GM21528 (cell line): ENCODE measurements around the gene CTNND2.

ENCODE experiments used
- ATAC-seq: cut with Tn5 transposase; IDR thresholded peaks from one replicate; pipeline ENCODE4 v1.9.1; 2021; ENCODE audit warnings: mild to moderate bottlenecking, moderate library complexity; ENCODE audit not compliant: unreplicated experiment, low FRiP score

Gene CTNND2

DNA sequence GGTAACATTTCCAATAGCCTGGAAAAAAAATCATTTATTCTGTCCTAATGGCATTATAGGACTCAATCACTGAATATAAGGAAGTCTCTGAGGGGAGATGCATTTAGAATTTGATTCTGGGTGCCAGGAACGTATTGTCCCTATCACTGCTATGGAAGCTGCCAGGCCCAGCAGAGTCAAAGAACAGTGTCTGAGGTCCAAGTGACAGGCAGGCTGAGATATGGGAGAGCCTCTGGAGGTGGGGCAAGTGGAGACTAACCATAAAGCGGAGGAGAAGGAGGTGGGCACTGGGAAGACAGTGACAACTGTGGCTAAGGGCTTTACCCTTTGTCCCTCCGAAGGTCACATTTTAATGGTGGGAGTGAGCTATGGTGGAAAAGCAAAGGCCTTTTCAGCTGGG is 505.5 kb downstream of the CTNND2 start:
- no peak for ATAC-seq

DNA sequence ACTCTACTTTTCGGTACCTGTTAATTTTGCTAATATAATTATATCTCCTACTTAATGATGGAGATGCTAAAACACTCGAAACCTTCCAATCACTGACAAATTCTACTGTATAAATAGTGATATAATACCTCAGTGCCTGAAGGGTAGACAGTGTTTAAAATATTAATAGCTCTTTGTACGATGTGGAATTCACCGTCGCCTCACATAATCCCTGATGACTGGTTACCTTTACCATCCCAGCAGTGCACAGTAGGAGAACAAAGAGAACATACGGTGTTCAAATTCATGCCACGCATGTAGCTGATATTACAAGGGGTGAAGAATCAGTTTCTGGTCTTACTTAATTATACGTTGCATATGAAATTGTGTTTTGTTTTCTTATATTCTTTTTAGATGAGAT is 506.7 kb downstream of the CTNND2 start:
- ATAC-seq, result no peak

DNA sequence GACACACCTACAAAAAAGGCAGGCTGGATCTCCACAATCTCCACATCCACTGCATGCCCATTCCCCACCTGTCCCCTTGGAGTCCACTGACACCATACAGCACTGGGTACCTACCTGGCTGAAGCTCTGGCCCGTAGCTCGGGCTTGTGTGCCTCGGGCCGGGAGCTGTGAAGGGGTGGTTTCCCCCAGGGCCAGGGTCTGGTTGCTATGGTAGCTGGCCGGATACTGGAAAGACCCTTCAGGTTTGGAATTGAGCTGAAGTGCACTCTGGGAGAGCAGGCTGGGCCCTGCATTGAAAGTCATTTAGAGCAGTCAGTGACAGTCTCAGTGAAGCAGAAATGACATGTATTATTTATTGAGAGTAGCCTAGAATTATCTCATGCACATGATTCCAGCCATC is 507.3 kb downstream of the CTNND2 start:
- no peak for ATAC-seq

DNA sequence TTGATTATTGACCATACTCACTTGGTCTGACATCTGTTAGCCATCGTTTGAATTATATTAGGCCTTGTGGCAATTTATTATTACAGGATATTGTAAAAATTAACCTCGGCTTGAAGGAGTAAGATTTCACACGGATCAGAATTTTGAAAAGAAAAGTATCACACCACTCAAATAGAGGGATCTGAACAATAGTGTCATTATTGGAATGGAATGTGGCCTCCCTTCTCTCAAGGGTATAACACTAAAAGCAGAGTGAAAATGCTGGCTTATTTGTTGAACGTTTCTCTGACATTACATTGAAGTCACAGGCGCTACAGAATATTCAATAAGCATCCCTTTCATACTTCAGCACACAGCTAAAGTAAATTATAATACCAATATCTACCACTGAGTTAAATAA is 509.3 kb downstream of the CTNND2 start:
- no peak for ATAC-seq

DNA sequence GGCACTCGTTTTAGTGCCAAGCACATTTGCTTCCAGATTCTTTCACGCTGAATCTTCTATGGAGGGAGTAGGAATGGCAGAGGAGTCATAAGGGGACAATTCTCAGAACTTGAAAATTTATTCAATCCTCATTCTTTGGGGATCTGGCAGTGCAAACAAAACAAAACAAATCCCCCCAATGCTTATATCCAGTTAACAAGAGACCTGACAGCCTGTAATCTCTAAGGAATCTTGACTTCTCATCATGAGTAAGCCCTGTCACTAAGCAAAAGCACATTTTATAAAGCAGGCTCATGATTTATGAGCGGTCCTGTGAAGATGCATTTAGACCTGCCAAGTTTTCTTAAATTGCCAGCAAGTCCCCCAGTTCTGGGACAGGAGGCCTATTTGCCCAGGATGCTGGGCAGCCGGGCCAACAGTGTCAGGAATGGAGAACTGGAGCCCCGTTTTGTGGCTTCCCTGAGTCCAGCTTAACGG is 513.9 kb downstream of the CTNND2 start:
- ATAC-seq, result no peak

DNA sequence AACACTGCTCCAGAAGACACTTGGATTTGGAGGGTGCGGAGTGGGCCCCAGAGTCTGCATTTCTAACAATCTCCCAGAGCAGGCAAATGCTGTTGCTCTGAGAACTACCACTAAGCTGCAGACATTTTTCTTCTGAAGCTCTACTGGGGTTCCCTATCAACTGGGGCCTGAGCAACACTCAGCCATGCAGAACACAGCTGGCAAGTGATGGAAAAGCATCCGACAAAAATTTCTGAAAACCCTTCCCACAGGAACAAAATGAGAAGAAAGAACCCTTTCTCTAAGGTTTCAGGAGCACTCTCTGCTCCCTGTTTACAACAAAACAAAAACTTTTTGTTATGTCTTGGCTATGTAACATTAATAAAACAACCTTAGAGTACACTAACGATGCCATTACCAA is 516.9 kb downstream of the CTNND2 start:
- no peak for ATAC-seq

DNA sequence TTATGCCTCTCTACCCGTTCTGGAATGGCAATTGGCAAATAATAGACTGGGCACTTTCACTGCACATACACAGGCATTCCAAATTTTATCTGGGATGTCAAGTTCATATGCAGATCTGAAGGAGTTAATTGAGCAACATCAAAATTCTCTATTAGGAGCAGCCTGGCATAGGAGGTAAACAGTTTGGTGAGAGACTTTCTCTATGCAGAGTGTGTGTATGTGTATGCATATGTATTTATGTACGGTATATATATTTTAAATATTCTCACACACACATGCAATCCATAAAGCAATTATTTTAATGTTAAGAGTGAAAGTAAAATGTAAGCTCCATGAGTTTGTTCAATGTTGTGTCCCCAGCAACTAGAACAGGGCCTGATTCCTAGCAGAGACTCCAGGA is 517.8 kb downstream of the CTNND2 start:
- no peak for ATAC-seq

DNA sequence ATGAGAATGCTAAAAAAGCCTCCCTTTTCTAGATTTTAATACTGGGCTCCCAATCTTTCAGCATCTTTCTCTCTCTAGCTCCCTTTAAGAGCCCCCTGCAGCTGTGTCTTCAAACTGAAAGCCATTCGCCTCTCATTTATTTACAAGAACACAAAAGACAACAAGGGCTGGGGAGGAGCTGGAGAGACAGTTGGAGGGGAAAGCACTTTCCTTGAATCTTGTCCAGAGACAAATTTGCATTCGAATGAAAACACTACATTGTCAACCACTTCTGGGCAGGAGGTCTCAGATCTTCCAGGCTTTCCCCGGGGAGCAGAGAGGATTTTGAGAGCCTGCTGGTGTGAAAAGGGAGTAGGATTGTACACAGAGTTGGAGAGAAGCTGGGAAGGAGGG is 518.3 kb downstream of the CTNND2 start:
- no peak for ATAC-seq

DNA sequence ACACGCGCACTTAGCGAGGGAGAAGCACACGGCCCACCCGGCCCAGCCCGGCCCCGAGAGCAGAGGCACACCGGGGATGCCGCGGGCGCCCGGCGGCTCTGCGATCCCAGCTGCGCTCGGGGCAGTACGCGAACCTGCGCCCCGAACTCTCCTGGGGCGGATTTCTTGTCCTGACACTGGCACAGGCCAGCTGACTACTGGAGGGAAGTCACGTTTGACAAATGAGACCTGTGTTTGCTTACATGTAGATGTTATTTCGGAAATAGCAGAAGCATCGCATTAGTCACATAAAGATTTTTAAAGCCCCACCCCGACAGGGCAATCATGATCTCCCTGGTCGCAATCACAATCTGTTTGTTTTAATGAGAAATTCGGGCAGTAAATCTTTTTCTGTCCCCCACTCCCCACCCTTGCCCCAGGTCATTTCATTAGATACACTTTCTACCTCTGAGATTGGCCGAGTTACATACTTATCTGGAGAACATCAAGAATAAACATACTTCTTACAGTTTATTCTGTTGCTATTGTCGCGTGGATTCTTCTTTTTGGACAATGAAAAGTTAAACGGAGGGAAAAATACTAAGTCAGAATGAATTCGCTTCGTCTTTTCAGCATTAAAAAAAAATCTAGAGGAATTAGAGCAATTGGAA is 518.9 kb downstream of the CTNND2 start:
- no peak for ATAC-seq

DNA sequence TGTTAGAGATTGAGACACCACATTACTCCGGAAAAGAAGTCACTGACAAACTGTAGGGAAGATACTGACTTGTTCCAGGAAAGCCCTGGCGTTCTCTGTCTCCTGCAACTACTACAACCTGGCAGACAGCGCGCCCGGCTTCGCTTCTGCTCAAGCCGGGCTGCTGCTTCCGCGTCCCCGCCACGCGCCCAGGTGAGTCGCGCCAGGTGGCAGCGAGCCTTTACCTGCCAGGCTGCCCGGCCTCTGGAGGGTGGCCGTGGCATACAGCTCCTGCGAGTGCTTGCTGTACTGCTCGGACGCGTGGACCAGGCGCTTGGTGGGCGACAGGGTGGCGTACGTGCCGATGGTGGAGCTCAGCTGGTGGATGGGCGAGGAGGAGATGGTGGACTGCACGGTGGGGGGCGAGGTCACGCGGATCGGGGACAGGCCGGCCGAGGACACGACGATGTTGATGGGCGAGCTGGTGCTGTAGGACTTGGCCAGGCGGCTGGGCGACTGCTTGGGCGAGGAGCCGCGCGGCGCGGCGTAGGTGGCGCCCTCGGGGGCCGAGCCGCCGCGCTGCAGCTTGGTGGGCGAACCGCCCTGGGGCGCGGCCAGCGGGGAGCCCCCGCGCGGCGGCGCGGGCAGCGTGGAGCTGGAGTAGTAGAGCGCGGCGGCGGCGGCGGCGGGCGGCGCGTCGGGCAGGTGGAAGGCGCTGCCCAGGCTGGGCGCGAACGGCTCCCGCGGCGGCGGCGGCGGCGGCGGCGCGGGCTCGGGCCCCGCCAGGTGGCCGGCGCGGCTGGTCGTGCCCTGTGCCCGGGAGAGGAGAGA is 519.6 kb downstream of the CTNND2 start:
- ATAC-seq, result no peak

DNA sequence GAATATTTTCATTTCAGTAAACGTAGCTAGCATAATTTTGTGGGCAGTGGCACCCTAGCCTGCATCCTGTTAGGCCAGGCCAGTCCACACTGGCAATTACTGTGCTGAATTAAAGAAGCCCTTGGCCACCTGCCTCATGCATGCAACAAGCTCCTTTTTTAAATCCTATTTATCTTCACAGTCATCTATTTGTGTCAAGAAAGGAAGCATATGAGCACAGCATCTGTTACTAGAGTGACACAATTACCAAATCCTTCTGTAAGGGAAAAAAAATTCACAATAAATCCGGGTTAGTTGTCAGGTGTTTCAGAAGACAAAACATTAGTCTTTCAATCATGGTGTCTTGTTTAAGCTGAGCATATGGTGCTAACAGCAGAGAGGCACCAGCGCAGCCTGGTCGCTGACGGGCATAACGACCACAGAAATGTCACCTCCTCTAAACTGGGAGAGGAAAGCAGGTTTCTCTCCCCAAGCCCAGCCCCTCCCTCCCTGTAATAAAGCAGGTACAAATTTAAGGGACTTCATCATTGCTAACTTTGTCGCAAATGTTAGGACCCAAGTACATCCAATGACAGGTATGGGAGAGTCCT is 520.6 kb downstream of the CTNND2 start:
- no peak for ATAC-seq

DNA sequence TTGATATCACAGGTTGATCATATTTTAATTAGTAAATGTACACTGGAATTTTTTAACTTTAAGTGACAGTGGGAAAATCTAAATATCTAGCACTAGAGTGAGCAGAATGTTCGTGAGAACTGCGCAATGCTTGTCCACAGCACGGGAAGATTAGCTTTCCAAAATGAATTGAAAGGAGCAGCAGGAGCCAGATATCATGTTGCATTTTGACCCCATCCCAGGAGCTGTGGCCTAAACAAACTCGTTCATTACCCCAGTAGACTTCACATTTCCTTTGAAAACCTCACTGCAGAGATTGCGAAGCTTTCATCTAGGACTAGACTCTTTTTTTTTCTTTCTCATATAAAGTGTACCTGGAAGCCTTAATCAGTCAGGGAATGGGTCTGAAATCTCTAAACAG is 525.8 kb downstream of the CTNND2 start:
- ATAC-seq, result no peak

DNA sequence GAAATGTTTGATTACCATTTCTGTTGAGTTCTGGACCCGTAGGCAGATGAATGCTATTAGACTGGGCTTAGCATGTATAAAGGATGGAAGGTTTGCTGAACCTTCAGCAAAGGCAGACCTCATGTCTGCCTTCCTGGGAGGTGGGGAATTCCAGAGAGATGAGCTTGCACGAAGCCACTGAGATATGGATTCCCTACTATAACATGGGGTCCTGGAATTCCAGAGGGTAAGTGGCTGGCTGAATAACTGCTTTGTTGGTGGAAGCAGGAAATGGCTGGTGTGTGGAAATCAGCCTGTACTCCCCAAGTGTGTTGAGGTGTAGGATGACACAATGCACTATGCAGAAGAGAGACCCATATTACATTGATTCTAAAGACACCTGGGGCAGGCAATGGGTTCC is 526.4 kb downstream of the CTNND2 start:
- ATAC-seq, result no peak

DNA sequence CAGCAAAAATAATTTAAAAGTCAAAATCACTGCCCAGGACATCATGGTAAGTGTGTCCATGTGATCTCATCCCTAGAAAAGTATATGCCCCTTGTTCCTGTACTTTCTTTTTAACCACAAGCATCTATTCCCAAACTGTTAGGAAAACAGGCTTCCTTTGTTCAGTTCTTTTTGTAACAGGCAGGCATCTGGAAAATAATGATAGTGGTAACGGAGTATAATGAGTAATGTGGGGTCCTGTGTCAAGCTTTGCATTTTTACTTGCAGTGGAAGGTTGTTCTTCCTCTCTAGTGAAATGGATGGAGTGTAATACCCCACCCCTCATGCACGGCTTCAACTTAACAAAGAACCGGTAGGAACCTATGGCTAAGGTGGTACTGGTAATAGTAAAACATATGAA is 532.1 kb downstream of the CTNND2 start:
- ATAC-seq, result no peak

DNA sequence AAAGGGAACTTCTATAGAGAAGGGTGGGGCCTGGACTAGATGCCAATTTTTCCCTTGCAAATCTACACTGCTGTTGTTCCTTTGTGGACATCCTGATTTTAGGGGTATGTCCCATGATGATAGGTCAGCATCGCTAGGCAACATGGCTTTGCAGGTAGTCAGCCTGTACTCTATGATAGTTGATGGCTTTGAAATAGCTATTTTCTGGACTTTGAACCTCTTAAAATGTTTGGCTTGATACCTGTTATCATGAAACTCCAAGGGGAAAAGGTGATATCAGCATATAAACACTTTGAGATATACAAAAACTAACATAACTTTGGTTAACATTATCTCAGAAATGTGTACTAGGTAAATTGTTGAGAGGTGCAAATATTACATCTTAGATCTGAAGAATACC is 533.2 kb downstream of the CTNND2 start:
- no peak for ATAC-seq

DNA sequence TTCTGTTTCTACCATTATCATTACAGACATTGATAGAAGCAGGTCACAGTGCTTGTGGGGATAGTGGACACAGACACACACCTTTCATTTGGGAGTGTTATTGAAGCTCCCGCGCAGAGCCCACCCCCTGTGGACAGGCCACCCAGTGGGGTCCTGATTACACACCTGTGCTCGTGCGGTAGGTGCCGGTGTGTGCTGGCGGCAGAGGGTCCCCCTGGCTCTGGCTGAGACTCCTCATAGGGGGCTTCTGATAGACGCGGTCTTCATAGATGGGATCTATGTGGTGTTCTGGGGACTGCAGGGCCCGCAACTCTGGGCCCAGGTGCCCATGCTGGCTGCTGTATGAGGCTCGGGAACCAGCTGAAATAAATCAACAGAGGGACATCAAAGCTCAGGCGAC is 539.7 kb downstream of the CTNND2 start:
- no peak for ATAC-seq

DNA sequence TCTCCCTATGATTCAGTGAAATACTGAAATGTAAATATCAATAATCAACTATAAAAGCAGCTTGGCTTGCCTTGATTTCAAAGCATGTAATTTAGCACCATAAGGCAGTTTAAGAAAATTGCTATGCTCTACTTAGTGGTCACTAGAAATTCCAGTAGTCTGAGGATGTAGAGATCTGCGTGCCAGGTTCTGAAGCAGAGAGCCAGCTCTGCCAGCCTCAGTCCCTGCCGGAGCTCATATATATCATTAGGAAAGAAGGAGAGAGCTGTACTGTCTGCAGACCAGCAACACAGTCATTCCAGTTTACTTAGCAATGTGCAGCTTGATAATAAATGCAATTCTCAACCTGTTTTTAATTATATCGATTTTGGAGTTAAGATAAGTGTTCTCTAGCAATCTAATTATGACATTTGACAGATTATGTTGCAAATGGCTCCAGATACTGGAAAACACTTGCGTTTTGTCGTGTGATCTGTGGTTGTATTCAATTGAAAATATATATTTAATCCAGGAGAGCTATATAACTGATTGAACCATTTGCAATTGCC is 540.5 kb downstream of the CTNND2 start:
- ATAC-seq, result no peak

DNA sequence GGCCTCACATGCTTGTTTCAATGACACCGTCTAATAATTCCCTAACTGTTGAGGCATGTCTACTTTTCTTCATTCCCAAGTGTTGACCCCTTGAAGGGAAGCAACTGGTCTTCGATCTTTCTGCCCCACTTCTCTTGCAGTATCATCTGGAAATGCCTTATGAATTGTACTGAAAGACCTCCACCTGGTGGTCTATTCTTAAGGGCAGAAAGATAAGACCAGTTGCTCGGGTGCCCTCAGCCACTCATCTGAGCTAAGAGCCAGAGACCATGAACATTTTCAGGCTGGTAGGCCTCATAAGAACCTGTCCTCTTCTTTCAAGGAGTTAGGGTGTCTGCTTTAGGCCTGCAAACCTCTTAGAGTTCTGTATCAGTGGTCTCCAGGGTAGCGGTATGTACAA is 542.5 kb downstream of the CTNND2 start:
- no peak for ATAC-seq

DNA sequence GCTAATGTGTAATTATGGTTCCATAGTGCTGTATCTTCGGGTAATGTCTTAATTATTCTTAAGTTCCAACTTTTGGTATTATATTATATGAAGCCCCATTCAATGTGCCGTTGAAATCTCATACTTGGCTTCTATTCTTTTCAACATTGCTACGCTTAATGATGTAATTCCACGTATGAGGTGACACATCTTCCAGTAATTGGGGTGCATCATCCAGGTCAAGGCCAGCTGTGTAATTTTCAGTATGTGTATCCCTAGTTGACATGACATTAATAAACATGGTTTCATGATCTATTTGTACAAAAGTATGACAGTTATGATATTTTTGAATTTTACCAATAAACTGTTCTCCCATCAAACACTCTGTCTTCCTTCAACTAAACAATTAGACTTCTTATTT is 546.3 kb downstream of the CTNND2 start:
- ATAC-seq, result no peak

DNA sequence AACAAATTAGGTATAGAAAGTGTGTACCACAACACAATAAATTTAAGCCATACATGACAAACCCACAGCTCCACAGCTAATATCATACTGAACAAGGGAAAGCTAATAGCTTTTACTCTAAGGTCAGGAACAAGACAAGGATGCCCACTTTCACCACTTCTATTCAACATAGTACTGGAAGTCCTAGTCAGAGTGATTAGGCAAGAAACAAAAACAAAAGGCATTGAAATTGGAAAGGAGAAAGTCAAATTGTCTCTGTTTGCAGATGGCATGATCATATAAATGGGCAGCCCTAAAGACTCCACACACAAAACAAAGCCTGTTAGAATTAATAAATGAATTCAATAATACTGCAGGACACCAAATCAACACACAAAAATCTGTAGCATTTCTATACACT is 548.8 kb downstream of the CTNND2 start:
- ATAC-seq, result no peak

DNA sequence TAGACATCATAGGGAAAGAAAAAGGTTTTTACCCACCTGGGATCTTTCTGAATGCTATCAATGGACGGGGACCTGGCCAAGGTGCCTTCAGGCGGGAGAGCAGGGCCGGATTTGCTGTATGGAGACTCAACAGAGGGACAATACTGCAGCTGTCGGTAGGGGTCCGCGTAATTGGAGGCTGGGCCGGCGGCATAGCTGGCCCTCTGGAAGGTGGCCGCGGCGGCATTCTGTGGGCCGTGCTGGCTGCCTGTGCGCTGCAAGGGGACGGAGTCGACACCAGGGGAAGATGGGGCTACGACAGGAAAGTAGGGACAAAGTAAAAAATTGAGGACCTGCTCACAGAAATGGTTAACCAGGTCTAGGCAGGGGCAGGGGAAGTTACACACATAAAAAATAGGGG is 557.9 kb downstream of the CTNND2 start:
- ATAC-seq, result no peak
